ENCODE measurements around the gene LGSN.
"Not testable (repeated sequence)": the region's sequence is repeated elsewhere in the genome, so short reads cannot be mapped to it uniquely, and the experiment has no call there.

The LGSN gene, protein sequence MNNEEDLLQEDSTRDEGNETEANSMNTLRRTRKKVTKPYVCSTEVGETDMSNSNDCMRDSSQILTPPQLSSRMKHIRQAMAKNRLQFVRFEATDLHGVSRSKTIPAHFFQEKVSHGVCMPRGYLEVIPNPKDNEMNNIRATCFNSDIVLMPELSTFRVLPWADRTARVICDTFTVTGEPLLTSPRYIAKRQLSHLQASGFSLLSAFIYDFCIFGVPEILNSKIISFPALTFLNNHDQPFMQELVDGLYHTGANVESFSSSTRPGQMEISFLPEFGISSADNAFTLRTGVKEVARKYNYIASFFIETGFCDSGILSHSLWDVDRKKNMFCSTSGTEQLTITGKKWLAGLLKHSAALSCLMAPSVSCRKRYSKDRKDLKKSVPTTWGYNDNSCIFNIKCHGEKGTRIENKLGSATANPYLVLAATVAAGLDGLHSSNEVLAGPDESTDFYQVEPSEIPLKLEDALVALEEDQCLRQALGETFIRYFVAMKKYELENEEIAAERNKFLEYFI

DNA sequence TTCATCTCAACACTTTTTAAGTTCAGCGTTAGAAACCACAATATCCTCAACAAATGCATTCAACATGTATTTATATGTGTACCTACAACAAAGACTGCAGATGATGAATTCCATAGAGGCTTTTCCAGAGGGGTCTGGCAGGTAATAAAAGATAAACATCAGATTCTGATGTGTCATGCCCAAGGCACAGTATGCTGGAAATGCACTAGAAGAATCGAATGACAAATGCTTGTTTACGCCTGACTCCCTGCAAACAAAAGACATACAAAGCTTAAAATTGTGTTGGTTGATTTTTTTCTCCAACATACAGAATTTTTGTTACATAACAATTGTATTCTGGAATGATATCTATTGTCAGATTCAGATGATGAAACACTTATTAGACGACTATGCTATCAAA lies at the start of gene LGSN:
Gene LGSN, minus strand, starts transcription at position 45 of the 400 bp plus-strand sequence. Its CDS starts 40 bp downstream, at position 5.
- DNase-seq, result no peak

DNA sequence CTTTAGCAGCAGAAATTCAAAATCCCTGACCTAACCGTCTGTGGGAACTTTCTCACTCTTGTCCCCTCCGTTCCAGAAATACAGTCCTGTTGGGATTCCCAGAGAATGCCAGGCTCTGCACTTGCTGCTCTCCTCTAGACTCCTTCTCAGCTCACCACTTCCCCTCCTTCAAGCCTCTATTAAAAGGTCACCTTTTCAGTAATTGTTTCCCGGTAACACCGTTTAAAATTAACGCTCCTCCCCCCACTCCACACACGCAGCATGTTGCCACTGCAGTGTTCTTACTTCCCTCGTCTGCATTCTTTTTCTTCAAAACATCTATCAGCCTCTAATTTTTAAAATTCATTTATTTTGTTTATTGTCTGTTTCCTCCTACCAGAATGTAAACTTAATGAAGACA lies 48.6 kb upstream of the LGSN start:
- DNase-seq, result no peak

DNA sequence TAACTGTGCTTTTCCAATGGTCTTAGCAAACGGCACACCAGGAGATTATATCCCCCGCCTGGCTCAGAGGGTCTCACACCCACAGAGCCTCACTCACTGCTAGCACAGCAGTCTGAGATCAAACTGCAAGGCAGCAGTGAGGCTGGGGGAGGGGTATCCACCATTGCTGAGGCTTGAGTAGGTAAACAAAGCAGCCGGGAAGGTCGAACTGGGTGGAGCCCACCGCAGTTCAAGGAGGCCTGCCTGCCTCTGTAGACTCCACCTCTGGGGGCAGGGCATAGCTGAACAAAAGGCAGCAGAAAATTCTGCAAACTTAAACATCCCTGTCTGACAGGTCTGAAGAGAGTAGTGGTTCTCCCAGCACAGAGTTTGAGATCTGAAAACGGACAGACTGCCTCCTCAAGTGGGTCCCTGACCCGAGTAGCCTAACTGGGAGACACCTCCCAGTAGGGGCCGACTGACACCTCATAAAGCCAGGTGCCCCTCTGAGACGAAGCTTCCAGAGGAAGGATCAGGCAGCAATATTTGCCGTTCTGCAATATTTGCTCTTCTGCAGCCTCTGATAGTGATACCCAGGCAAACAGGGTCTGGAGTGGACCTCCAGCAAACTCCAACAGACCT lies 42.8 kb upstream of the LGSN start:
- DNase-seq, result not testable (repeated sequence)

DNA sequence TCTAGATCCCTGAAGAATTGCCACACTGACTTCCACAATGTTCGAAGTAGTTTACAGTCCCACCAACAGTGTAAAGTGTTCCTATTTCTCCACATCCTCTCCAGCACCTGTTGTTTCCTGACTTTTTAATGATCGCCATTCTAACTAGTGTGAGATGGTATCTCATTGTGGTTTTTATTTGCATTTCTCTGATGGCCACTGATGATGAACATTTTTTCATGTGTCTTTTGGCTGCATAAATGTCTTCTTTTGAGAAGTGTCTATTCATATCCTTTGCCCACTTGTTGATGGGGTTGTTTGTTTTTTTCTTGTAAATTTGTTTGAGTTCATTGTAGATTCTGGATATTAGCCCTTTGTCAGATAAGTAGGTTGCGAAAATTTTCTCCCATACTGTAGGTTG lies 37.6 kb upstream of the LGSN start:
- not testable (repeated sequence) for DNase-seq

DNA sequence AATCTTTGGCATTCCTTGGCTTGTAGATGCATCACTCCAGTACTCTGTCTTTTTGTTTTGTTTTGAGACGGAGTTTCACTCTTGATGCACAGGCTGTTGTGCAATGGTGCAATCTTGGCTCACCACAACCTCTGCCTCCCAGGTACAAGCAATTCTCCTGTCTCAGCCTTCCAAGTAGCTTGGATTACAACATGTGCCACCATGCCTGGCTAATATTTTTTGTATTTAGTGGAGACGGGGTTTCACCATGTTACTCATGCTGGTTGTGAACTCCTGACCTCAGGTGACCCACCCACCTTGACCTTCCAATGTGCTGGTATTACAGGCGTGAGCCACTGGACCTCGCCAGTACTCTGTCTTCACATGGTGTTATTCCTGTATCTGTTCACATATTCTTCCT lies 35.8 kb upstream of the LGSN start:
- no peak for DNase-seq

DNA sequence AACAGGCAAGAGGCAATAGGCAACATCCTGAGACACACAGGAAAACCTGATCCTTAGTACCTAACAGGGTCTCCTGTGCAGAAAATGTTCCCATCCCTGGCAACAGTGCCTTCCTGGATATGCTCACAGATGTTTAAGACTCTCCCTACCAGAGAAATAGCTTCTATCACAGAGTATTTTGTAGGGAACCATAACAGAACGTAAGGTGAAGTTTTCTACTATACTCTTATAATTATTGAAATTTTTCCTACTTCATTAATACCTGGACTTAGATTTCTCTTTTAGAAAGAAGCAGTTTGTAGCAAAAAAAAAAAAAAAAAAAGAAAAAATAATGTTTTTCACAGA lies 33.5 kb upstream of the LGSN start:
- DNase-seq, result no peak

DNA sequence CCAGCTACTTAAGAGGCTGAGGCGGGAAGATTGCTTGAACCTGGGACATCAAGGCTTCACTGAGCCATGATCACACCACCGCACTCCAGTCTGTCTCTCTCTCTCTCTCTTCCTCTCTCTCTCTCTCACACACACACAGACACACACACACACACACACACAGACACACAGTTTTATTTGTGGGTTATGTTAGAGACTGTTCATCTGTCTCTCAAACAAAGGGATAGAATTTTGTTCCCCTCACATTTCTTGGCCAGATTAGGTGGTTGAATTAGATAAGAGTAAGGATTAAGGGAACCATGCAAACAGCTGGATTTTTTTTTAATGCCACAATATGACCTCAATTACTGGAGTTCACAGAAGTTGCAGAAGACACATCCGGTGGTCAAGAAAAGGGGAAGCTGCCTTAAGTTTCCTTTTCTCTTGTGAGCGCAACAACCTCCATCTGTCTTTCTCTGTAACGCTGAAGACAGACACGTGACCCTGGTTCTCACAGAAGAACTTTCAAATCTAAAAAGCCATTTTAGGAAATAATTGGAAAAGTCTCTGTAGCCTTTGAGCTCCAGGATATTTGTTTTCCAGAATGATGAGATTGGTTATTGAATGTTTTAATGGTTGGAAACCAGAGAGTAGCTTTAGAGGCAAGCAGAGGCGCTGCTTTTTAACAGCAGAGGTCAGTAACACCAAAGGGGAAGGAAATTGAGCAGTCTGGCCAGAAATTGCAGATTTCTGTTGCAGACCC lies 32.9 kb upstream of the LGSN start:
- peak; percentile 11 for DNase-seq

DNA sequence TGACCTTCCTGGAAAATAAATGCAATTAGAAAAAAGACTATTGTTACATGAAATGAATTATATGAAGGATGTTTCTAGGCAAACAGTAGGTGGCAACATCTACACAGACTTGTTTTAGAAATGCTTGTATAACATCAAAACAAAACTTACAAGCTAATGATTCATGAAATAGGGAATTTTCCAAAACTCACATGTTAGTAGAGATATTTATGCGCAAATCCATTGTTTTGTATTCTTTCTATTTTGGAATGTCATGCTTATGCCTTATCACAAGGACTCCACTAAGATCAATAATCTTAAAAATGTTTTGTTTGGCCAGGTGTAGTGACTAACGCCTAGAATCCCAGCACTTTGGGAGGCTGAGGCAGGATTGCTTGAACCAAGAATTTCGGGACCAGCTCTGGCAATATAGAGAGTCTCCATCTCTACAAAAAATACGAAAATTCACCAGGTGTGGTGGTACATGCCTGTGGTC lies 32.3 kb upstream of the LGSN start:
- no peak for DNase-seq

DNA sequence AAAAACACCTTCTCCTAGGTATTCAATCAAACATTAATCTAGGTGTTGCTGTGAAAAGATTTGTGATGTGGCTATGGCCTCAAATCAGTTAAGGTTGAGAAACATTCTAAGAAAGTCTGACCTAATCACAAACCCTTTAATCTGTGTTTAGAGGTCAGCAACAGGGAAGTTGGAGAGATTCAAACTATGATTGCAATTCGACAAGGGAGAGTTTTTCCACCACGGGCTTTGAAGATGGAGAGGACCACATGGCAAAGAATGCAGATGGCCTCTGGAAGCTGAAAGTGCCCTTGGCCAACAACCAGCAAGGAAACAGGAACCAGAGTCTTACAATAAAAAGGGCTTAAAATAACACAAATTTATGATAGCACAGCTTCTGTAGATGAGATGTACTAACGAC lies 29.6 kb upstream of the LGSN start:
- DNase-seq, result no peak

DNA sequence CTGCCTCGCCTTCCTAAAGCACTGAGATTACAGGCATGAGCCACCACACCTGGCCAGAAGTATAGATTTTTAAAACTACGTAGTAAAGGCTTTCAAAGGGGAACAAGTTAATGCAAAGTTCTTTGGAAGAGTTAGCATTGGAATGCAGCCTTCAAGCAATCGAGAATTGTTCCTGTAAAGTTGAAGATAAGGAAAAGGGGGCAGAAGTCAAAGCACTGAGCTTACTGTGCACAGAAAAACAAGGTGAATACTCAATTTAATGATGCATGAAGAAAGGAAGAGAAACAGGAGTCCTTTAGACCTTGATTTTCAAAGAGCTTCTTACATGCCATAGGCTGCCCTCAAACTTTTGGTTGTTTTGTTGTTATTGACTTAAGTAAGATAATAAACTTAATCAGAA lies 29.1 kb upstream of the LGSN start:
- no peak for DNase-seq

DNA sequence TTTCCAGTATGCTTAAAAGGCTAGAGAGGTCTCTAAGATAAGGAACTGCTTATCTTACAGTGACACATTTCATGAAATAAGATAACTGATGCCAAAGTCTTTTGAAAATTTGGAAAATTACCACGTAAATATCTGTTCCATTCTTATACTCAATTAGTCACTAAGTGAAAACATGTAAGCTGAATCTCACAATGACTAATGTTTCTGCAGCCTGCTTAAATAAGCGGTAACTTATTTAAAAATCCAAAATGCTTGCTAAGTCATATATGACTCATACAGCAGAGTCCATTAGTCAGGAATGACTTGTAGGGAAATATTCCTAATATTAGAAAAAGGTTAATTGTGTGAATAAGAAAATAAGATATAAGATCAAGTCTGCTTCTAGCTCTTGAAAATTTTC lies 27.8 kb upstream of the LGSN start:
- DNase-seq, result no peak

DNA sequence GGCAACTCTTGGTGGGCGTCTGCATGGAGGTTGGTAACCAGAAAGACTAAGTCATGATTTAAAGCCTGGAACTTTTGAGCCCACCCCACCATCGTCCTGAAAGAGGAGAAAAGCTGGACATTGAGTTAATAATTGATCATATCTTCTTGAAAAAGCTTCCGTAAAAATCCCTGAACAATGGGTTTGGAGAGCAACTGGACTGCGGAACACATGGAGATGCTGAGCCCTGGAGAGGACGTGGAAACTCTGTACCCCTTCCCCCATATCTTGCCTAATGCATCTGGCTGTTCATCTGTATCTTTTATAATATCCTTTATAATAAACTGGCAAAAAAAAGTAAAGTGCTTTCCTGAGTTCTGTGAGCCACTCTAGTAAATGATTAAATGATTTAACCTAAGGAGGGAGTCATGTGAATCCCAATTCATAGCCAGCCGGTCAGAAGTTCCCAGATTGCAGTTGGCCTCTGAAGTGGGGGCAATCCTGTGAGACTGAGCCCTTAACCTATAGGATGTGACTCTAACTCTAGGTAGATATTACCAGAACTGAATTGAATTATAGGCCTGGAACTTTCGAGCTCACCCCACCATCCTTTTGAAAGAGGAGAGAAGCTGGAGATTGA lies 26.5 kb upstream of the LGSN start:
- DNase-seq, result no peak

DNA sequence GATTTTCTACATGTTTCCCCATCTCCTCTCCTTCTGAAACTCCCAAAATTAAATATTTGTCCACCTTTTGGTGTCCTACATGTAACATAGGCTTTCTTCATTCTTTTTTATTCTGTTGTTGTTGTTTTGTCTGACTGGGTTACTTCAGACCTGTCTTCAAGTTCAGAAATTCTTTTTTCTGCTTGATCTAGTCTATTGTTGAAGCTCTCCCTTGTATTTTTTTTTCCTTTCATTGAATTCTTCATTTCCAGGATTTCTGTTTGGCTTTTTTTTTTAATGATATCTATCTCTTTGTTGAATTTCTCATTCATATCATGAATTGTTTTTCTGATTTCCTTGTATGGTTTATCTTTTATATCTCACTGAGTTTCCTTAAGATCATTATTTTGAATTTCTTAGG lies 20.6 kb upstream of the LGSN start:
- DNase-seq, result no peak

DNA sequence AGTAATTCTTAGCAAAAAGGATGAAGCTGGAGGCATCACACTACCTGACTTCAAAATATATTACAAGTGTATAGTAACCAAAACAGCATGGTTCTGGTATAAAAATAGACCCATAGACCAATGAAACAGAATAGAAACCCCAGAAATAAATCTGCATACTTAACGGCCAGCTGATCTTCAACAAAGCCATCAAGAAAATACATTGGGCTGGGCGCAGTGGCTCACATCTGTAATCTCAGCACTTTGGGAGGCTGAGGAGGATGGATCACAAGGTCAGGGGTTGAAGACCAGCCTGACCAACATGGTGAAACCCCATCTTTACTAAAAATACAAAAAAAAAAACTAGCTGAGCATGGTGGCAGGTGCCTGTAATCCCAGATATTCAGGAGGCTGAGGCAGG lies 14.9 kb upstream of the LGSN start:
- DNase-seq, result not testable (repeated sequence)

DNA sequence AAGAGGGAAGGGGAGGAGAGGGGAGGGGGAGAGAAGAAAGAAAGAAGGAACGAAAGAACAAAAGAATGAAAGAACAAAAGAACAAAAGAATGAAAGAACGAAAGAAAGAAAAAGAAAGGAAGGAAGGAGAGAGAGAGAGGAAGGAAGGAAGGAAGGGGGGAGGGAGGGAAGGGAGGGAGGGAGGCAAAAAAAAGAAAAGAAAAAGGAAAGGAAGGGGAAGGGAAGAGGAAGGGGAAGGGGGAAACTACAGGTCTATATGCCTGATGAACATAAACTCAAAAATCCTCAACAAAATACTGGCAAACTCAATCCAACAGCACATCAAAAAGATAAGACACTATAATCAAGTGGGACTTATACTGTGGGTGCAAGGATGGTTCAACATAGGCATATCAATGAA lies 13.7 kb upstream of the LGSN start:
- DNase-seq, result no peak

DNA sequence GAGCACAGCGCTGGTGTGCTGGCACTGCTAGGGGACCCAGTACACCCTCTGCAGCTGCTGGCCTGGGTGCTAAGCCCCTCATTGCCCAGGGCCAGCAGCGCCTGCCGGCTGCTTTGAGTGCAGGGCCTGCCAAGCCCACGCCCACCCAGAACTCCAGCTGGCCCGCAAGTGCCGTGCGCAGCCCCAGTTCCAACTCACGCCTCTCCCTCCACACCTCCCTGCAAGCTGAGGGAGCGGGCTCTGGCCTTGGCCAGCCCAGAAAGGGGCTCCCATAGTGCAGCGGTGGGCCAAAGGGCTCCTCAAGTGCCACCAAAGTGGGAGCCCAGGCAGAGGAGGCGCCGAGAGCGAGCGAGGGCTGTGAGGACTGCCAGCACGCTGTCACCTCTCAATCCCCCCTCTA lies 6.8 kb upstream of the LGSN start:
- DNase-seq, result not testable (repeated sequence)

DNA sequence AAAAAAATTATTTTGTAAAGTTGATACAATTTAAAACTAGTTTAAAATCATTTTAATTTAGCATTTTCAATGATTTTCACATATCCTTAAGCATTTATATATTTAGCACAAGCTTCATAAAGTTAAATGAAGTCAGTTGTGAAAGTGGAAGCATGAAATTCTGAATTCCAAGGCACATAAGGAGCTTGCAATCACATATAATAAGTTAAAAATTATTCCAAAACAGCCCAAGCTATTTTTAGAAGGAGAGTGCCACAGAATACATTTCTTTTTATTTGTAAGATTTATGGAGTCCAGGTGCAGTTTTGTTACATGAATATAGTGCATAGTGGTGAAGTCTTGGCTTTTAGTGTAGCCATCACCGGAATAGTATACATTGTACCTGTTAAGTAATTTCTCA lies 3.2 kb upstream of the LGSN start:
- no peak for DNase-seq

DNA sequence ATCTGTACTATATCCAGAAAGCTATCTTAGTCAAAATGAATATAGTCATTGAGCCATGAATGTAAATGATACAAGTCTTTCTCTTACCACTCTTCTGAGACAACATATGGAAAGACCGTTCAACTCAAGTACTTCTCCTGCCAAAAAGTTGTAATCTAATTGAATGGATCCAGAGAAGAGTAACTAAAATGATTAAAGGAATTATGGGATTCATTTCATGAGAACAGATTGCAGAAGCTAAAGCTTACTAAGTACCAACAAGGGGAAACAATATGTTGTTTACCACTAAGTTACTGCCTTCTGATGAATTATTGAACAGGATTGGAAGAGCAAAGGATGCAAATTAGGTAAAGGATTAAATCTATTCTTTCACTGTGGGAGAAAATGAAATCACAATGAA lies 2.0 kb upstream of the LGSN start:
- DNase-seq, result no peak

DNA sequence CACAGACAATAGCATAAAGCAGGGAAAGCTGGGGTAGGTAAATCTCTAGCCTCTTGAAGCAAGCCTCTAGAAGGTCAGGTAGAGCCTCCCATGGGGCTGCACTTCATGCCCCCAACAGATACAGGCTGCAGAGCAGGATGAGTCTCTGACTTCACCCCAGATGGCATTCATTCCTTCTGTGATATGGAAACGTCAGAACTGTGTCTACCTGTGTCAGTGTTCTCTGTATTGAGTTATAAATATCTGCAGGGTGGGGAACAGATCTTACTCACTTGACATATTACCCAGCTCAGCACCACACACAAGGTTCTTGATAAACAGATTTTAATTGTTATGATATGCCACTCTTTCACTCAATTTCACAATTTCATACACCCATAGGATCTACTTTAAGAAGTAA lies 2.1 kb downstream of the LGSN start:
- DNase-seq, result no peak

DNA sequence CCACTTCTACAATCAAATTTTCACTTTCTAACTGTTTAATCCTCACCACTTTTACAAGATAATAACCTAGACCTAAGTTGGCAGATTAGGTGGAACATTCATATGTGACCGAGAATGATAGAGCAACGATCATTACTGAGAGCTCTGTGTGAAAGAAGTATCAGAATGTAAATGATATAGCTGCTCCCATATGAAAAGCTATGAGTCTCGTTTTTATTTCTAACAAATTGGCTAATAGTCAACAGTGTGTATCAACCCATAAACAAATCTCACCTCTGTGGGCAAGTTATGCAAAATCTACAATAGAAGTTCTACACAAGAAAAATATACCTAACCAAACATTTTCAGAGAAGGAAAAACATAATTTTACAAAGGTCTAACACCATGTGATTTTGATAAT lies 3.7 kb downstream of the LGSN start:
- DNase-seq, result no peak

DNA sequence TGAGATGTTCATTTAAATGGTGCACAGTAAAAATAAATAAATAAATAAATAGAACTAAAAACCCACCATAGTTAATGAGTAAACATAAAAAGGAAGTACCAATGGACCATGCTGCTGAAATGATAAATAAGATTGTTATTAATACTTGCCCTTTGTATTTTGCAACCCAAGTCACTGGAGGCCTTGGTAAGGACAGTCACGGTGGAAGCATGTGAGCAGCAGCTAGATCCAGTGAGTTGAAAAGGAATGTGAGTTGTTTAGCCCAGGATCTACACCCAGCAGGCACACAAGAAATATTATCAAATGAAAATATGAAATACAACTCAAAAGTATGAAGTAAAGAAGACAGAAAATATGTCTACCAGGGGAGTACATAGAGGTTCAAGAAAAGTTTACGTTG lies 6.7 kb downstream of the LGSN start:
- no peak for DNase-seq

DNA sequence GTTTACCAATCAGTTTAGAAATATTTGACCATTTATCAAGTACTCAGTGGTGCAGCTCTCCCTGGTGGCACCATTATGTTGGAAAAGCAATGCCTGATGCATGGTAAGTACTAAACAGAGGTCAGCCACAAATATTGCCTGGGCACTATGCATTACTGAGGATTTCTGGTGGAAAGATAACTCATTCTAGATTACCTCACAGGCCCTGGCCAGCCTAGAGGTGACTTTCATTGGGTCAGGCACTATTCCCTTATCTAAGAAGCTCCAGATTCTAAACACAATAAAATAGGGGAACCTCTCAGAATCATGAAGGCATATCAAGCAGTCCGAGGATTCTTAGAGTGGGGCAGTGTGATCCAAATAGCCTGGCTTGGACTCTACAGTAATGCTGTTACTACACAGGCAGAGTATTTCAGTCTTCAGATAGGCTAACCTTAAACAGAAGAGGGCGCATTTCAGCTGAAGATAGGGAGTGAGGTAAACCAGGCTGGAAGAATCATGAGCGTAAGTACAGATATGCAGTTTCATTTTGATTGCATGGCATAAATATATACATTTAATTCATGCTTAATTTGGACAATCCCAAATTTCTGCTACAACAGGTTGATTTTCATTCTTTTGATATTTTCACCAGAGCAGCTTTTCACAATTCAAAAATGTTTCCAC lies 12.1 kb downstream of the LGSN start:
- peak; percentile 18 for DNase-seq

DNA sequence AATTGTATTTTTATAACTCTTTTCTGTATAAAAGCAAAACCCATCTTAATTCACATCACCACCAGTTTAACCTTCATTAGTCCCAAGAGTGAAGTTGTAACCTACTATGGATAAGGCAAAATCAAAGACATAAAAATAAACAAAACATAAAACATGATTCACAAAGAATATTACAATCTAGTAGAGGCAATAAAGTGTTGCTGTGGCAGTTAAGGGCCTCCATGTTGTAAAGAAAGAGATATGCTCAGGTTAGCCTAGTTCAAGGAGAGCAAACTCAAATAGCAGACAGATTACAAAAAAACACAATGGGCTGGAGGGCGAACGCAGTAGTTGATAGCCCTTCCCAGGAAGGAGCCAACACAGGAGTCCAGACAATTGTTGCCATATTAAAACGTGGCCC lies 13.4 kb downstream of the LGSN start:
- DNase-seq, result no peak
